ENCODE measurements around the gene SMIM14.
A peak's percentile ranks its signal among the peaks of the same experiment; 100 is the strongest.
"Not testable (repeated sequence)": the region's sequence is repeated elsewhere in the genome, so short reads cannot be mapped to it uniquely, and the experiment has no call there.

The SMIM14 gene

DNA sequence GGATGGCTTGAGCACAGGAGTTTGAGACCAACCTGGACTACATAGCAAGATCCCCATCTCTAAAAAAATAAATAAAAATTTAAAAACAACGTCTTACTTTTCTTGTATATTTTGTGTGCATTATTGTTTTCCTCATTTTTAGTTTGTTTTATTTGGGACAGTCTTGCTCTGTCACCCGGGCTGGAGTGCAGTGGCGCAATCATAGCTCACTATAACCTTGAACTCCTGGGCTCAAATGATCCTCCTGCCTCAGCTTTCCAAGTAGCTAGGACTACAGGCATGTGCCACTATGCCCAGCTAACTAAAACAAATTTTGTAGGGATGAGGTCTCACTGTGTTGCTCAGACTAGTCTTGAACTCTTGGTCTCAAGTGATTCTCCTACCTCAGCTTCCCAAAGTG lies 9.5 kb upstream of the SMIM14 start:
- DNase-seq (ENCODE audit: low read depth in 2 of 2) = no peak

DNA sequence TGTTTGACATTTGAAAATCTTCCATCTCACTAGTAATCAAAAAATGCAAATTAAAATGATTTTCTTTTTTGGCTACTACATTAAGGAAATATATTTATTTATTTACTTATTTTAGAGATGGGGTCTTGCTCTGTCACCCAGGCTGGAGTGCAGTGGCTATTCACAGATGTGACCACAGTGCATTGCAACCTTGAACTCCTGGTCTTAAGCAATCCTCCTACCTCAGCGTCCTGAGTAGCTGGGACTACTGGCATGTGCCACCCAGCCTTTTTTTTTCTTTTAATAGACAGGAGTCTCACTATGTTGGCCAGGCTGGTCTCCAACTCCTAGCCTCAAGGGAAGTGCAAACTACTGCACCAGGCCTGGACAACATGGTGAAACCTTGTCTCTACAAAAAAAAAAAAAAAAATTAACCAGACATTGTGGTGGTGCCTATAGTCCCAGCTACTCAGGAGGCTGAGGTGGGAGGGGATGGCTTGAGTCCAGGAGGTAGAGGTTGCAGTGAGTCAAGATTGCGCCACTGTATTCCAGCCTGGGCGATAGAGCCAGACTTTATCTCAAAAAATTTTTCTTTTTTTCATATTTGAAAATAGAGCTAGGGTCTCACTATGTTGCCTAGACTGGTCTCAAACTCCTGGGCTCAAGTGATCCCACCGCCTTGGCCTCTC lies 4.4 kb upstream of the SMIM14 start:
- DNase-seq (ENCODE audit: low read depth in 2 of 2) = no peak

GRCh38 chr4:39641451-39641850 lies 2.8 kb upstream of the SMIM14 start:
- no peak for DNase-seq (ENCODE audit: low read depth in 2 of 2)

DNA sequence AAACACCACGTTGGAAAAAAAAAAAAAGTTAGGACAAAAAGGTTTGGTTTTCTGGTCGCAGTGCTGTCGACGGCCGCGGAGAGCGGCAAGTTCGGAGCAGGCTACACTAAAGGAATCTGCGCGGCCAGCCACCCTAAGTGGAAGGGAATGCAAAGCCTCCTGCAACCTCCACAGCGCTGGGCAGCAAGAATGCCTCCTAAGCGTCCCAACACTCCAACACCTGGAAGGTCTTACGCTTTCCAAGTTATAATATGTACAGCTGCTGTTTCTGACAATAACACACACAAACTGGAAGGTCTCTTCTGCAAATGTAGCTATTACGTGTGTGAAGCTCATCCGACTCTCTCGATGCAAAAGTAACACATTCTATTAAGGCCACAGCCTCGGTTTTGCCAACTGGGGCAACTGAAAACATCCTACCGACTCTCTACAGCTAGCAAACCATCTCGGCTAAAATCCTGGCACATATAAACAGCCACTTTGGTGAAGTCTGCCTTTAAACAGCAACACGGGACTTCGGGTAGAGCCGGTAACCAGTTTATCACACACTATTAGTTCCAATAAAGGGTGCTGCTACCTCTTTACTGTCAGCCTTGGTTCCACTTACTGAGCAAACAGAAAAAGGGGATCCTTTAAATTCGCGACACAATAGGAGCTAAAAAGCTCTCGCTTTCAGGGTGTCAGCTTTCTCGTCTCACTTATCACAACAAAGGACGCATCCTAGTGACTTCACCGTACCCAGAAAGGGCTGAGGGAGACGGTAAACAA lies 895 bp downstream of the SMIM14 start:
- no peak for DNase-seq (ENCODE audit: low read depth in 2 of 2)

- no peak for DNase-seq (ENCODE audit: low read depth in 2 of 2)
Measured at GRCh38 chr4:39637221-39637585, 1.5 kb downstream of the SMIM14 start.

DNA sequence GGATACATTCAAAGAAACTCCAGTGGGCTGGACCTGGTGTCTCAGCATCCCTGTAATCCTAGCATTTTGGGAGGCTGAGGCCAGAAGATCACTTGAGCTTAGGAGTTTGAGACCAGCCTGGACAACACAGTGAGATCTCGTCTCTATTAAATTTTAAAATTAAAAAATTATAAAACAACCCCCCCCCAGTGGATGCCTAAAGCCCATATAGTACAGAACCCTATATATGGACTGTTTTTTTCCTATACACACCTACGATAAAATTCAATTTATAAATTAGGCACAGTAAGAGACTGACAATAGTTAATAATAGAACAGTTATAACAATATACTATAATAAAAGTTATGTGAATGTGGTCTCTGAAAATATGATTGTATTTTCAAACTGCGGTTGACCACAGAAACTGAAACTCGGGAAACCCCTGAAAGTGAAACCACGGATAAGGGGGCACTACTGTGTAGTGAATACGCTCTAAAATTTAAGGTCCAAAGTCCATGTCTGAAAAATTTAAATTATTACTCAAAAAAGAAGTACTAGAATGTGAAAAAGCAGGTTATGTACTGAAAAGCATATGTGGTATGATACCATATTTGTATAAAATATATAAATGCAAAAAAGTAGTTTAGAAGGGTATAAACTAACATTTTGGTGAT lies 2.0 kb downstream of the SMIM14 start:
- DNase-seq (ENCODE audit: low read depth in 2 of 2) = no peak

DNA sequence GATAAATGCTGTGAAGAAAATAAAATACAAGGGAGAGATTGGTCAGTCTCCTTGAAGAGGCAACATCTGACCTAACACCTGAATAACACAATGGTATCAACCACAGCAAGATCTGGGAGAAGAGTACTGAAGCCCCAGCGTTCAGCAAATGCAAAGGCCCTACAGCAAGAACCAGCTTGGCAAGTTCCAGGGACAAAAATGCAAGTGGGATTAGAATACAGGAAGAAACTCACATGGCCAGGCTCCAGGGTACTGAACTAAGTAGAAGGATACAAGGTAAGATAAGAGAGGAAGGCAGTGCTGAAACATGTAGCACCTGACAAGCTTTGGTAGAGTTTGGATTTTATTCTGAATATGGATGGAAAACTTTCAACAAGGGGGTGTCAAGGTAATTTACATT lies 3.6 kb downstream of the SMIM14 start:
- no peak for DNase-seq (ENCODE audit: low read depth in 2 of 2)

GRCh38 chr4:39631700-39632079 lies 7.0 kb downstream of the SMIM14 start:
- DNase-seq (ENCODE audit: low read depth in 2 of 2) = no peak

DNA sequence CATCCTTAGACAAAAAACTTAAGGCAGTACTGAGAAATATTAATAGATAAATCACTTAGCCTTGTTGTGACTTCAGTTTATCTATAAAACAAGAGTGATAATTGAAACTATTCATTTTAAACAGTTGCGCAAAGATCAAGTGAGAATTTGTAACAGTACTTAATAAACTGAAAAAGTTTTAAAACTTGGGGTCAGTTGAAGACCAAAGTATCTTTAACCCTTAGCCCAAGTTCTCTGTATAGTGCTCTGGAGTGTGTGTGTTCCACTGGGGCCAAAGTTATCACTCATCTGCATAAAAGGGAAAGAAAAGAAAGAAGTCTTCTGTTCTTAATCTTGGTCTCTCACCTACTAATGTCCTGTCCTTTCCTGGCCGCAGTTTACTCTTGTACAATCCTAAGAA lies 11.3 kb downstream of the SMIM14 start:
- no peak for DNase-seq (ENCODE audit: low read depth in 2 of 2)

GRCh38 chr4:39626913-39627312 lies 11.8 kb downstream of the SMIM14 start:
- DNase-seq (ENCODE audit: low read depth in 2 of 2) = no peak

GRCh38 chr4:39626261-39626660 lies 12.4 kb downstream of the SMIM14 start:
- no peak for DNase-seq (ENCODE audit: low read depth in 2 of 2)

- no peak for DNase-seq (ENCODE audit: low read depth in 2 of 2)
Measured at GRCh38 chr4:39621582-39621981, 17.1 kb downstream of the SMIM14 start.

DNA sequence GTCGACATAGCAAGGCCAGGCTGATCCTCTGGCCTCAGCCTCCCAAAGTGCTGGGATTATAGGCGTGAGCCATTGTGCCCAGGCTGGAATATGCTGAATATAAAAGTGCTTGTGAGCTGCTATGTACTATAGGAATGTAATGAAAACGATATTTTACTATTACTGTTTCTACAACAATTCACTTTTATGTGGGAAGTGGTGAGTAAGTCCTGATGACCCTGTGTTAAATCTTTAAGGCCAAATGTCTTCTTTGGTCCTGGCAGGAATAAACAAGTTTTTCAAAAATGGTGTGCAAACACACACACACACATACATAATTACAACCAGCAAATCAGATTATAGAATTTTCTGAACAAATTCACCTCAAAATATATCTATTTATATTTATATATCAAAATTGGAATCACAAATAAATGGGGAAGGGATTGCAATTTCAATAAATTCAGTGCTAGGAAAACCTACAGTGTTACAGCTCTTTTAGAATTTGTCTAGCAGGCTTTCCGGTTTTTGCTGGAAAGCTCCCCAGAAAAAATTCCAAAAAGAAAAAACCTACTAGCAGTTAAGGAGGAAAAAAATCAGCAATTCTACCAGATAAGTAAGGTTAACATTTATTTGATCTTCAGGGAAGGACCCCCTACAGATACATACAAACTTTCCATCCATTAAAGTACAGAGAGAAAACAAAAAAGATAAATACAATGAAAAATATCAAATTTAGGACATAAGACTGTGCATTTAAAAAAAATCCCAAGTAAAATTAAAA lies 17.9 kb downstream of the SMIM14 start:
- DNase-seq (ENCODE audit: low read depth in 2 of 2) = no peak

- no peak for DNase-seq (ENCODE audit: low read depth in 2 of 2)
Measured at GRCh38 chr4:39617534-39617933, 21.1 kb downstream of the SMIM14 start.

GRCh38 chr4:39616651-39617050 lies 22.0 kb downstream of the SMIM14 start:
- DNase-seq (ENCODE audit: low read depth in 2 of 2) = peak in 1 of 2 experiments; percentile 21

- not testable (repeated sequence) for DNase-seq (ENCODE audit: low read depth in 2 of 2)
Measured at GRCh38 chr4:39616112-39616511, 22.6 kb downstream of the SMIM14 start.

GRCh38 chr4:39614487-39615162 lies 24.0 kb downstream of the SMIM14 start:
- DNase-seq (ENCODE audit: low read depth in 2 of 2) = peak in 1 of 2 experiments; percentile 43

DNA sequence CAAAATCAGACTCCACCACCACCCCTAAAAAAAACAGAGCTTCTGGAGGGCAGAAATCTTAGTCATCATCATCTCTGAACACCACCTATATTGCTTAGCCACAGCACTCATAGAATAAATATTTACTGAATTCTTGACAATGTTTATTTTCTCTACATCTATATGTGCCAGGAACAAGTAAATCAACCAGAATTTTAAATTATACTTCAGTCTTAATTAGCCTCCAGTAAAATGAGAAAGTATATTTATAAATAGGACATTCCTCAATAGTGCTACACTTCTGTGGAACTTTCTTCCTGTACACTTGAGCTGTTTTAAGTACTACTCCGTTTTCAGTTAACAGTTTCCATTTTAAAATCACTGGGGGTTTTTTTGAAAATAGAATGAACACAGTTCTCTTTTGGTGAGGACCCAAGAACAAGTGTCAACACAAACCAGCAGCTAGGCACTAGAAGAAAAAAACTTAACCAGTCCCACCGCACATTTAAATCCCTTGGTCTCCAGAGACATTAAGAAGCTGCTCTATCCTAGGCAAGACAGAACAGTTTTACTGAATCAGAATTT lies 25.5 kb downstream of the SMIM14 start:
- DNase-seq (ENCODE audit: low read depth in 2 of 2) = no peak

DNA sequence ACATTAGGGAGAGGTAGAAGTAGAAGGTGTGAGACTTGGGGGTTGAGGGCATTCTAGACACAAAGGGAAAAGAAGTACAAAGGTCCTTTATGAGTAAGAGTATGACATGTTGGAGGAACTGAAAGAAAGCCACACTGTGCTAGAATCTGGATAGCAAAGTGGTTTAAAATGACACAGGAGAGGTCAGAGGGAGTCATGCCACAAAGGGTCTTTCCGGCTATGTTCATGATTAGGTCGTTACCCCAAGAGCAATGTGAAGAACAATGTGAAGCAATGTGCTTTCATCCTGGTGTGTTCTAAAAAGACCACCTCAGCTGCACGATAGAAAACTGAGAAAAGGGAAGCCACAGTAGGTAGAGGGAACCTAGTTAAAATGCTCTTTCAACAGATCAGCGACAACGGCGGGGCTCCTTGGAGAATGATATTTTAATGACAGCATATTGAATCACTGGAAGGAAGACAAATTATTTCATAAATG lies 29.2 kb downstream of the SMIM14 start:
- no peak for DNase-seq (ENCODE audit: low read depth in 2 of 2)

DNA sequence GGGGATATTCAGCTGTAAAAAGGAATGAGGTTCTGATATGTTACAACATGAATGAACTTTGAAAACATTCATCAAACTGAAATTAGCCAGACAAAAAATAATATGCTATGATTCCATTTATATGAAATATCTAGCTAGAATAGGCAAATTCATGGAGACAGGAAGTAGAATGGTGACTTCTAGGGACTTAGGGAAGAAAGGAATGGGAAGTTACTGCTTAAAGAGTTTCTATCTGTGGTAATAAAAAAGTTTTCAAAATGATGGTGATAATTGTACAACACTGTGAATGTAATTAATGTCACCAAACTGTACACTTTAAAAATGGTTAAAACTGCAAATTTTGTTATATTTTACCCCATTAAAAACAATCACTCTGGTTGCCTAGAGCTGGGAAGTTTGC lies 30.2 kb downstream of the SMIM14 start:
- DNase-seq (ENCODE audit: low read depth in 2 of 2) = no peak

DNA sequence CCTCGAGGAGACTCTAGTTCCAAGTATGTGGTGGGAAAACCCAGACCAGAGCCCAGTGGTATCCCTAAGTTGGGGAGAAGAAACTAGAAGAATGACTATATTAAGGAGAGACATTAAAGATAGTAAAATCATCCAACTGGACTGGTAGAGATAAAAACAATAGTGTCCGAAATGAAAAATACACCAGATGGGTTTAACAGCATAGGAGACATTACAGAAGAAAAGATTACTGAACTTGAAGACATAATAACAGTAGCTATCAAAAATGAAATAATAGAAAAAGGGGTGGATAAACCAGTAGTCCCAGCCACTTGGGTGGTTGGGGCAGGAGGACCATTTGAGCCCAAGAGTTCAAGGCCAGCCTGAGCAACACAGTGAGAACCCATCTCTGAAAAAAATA lies 31.9 kb downstream of the SMIM14 start:
- no peak for DNase-seq (ENCODE audit: low read depth in 2 of 2)
